ENCODE data around the gene CEP63.

DNA sequence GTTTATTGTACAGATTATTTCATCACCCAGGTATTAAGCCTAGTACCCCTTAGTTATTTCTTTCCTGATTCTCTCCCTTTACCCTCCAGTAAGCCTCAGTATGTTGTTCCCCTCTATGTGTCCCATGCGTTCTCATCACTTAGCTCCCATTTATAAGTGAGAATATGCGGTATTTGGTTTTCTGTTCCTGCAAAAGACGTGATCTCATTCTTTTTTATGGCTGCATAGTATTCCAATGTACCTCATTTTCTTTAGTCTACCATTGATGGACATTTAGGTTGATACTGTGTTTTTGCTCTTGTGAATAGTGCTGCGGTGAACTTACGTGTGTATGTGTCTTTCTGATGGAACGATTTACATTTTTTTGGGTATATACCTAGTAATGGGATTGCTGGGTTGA lies 36.7 kb downstream of the CEP63 start:
- TF ChIP-seq POLR2AphosphoS5 (IDR thresholded peaks at IDR 0.05) = no peak
- no peak for TF ChIP-seq POLR2A (IDR thresholded peaks at IDR 0.05; ENCODE audit: low read depth)
- TF ChIP-seq, protein P1, sequence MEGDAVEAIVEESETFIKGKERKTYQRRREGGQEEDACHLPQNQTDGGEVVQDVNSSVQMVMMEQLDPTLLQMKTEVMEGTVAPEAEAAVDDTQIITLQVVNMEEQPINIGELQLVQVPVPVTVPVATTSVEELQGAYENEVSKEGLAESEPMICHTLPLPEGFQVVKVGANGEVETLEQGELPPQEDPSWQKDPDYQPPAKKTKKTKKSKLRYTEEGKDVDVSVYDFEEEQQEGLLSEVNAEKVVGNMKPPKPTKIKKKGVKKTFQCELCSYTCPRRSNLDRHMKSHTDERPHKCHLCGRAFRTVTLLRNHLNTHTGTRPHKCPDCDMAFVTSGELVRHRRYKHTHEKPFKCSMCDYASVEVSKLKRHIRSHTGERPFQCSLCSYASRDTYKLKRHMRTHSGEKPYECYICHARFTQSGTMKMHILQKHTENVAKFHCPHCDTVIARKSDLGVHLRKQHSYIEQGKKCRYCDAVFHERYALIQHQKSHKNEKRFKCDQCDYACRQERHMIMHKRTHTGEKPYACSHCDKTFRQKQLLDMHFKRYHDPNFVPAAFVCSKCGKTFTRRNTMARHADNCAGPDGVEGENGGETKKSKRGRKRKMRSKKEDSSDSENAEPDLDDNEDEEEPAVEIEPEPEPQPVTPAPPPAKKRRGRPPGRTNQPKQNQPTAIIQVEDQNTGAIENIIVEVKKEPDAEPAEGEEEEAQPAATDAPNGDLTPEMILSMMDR (IDR thresholded peaks at IDR 0.05) = no peak
